CD14-positive monocyte (primary cell): ENCODE measurements around the gene BSN. TPM values are rescaled to one million over a fixed set of nuclear protein-coding genes. Genes with fewer than 3 reads are reported as not detected.

Experiments
- DNase-seq, 3 donors: peaks; one replicate each; pipeline ENCODE4 v3.0.0-alpha.2; 2011 to 2022
- H2AFZ ChIP-seq: 2 replicates; pipeline ENCODE4 v1.6.0; 2012; ENCODE audit warnings: mild to moderate bottlenecking, low read depth, low read length, inconsistent platforms; ENCODE audit not compliant: insufficient read depth, poor library complexity, severe bottlenecking
- H3K27ac ChIP-seq, 2 donors: 1 replicate in 1 of 2; 2 replicates in 1 of 2; pipeline ENCODE4 v1.5.1; 2012 to 2013; ENCODE audit warnings: low read length in 2 of 2, control low read depth in 1 of 2, inconsistent platforms in 1 of 2, low read depth in 1 of 2, mild to moderate bottlenecking in 1 of 2
- H3K27me3 ChIP-seq, 2 donors: one replicate each; pipeline versions ENCODE4 v1.6.0 to v1.6.1; 2011 to 2013; ENCODE audit warnings: low read length in 2 of 2; ENCODE audit not compliant: control insufficient read depth in 2 of 2, insufficient read depth in 2 of 2
- H3K36me3 ChIP-seq, 2 donors: replicated peaks in 1 of 2; 1 replicate in 1 of 2; 2 replicates in 1 of 2; pipeline versions ENCODE4 v1.5.1 to v1.6.1; 2012 to 2013; ENCODE audit warnings: low read length in 2 of 2, control low read depth in 1 of 2, inconsistent platforms in 1 of 2, mild to moderate bottlenecking in 1 of 2; ENCODE audit not compliant: insufficient read depth in 2 of 2, control insufficient read depth in 1 of 2
- H3K4me1 ChIP-seq, 2 donors: 1 replicate in 1 of 2; 2 replicates in 1 of 2; pipeline versions ENCODE4 v1.5.1 to v1.6.1; 2012 to 2013; ENCODE audit warnings: low read length in 2 of 2, control low read depth in 1 of 2, inconsistent platforms in 1 of 2, mild to moderate bottlenecking in 1 of 2, moderate library complexity in 1 of 2; ENCODE audit not compliant: insufficient read depth in 2 of 2, control insufficient read depth in 1 of 2
- H3K4me2 ChIP-seq: replicated peaks from 2 replicates; pipeline ENCODE3; 2012; ENCODE audit warnings: low read length, moderate library complexity, mild to moderate bottlenecking; ENCODE audit not compliant: poor library complexity, severe bottlenecking; ENCODE audit errors: extremely low read depth
- H3K4me3 ChIP-seq, 3 experiments: fragments of 200-600 bp in 1 of 3; sonication (generic) in 1 of 3; replicated peaks in 1 of 3; 1 replicate in 2 of 3; 2 replicates in 1 of 3; pipeline ENCODE4 v1.5.1; 2011 to 2013; ENCODE audit warnings: low read length in 3 of 3, mild to moderate bottlenecking in 3 of 3, control low read depth in 2 of 3, low read depth in 2 of 3, inconsistent platforms in 1 of 3, moderate library complexity in 1 of 3
- H3K79me2 ChIP-seq: 2 replicates; pipeline ENCODE4 v1.6.0; 2012; ENCODE audit warnings: mild to moderate bottlenecking, control low read depth, inconsistent platforms, low read length, moderate library complexity; ENCODE audit not compliant: insufficient read depth
- H3K9ac ChIP-seq: 2 replicates; pipeline ENCODE4 v1.6.0; 2017; ENCODE audit warnings: low read length, mild to moderate bottlenecking; ENCODE audit not compliant: insufficient read depth, poor library complexity, severe bottlenecking
- H3K9me3 ChIP-seq, 2 donors: replicated peaks in 1 of 2; 1 replicate in 1 of 2; 2 replicates in 1 of 2; pipeline versions ENCODE4 v1.5.1 to v1.6.1; 2012 to 2013; ENCODE audit warnings: low read length in 2 of 2, control low read depth in 1 of 2; ENCODE audit not compliant: control insufficient read depth in 1 of 2, insufficient read depth in 1 of 2
- H4K20me1 ChIP-seq: 2 replicates; pipeline ENCODE4 v1.6.0; 2012; ENCODE audit warnings: mild to moderate bottlenecking, low read length, control low read depth, moderate library complexity; ENCODE audit not compliant: insufficient read depth
- H3K27ac Mint-ChIP-seq, 7 donors: one replicate each; pipeline ENCODE4 v1.8.0; 2020; ENCODE audit warnings: mild to moderate bottlenecking in 7 of 7, mixed read lengths in 7 of 7, moderate library complexity in 6 of 7, inconsistent platforms in 2 of 7
- H3K27me3 Mint-ChIP-seq, 3 donors: one replicate each; pipeline ENCODE4 v1.8.0; 2021 to 2022; ENCODE audit warnings: low read depth in 3 of 3, mild to moderate bottlenecking in 3 of 3, mixed read lengths in 3 of 3, moderate library complexity in 3 of 3, inconsistent platforms in 1 of 3
- H3K36me3 Mint-ChIP-seq, 2 donors: one replicate each; pipeline ENCODE4 v1.8.0; 2020; ENCODE audit warnings: mixed read lengths in 2 of 2, inconsistent platforms in 1 of 2, mild to moderate bottlenecking in 1 of 2
- H3K4me1 Mint-ChIP-seq: one replicate; pipeline ENCODE4 v1.8.0; 2020; ENCODE audit warnings: mild to moderate bottlenecking, mixed read lengths
- H3K4me3 Mint-ChIP-seq, 2 donors: one replicate each; pipeline ENCODE4 v1.8.0; 2020; ENCODE audit warnings: mild to moderate bottlenecking in 2 of 2, mixed read lengths in 2 of 2, moderate library complexity in 1 of 2
- H3K9me3 Mint-ChIP-seq, 7 donors: one replicate each; pipeline ENCODE4 v1.8.0; 2020 to 2022; ENCODE audit warnings: mixed read lengths in 7 of 7, mild to moderate bottlenecking in 6 of 7, moderate library complexity in 6 of 7, inconsistent platforms in 2 of 7
- CTCF ChIP-seq: fragments of 200-600 bp; IDR thresholded peaks from one replicate; pipeline ENCODE4 v1.8.0; 2022; ENCODE audit warnings: antibody characterized with exemption, mild to moderate bottlenecking
- WGBS: methylation state at CpG from one replicate; pipeline ENCODE4 v1.1.5; 2013; ENCODE audit warnings: missing lambda C conversion rate; ENCODE audit not compliant: insufficient coverage; 5-methylcytosine and 5-hydroxymethylcytosine counted together
- intact Hi-C, 2 donors: fragments of 100-400 bp; cut with micrococcal nuclease; formaldehyde crosslinking; loops; one replicate each; pipeline versions ENCODE4 v1.15.0 to v1.15.1; 2023
- polyA plus RNA-seq, 3 donors: library from polyadenylated mRNA; depleted of rRNA in 1 of 3; unstranded in 2 of 3; stranded (reverse) in 1 of 3; fragments of 300-500 nt in 2 of 3; fragments of >200 nt in 1 of 3; fragmentation: Illumina TruSeq in 2 of 3; gene quantifications; 1 replicate in 2 of 3; 2 replicates in 1 of 3; pipeline ENCODE4 v1.2.3, GENCODE V29; 2012 to 2021

BSN gene
- polyA plus RNA-seq, 3 donors = not detected

- DNase-seq = no peak
- no peak overlapping the region for H3K4me3 ChIP-seq
- Mint-ChIP-seq H3K4me1 (no peaks in the 10 kb centered on the region), H3K27ac (no peak overlapping the region), H3K27me3 (peaks cover 0 to 2% (median 0%) of the 10 kb centered on the region in 3 donors), H3K4me3 (no peak overlapping the region), H3K36me3 (peaks cover 49 to 79% of the 10 kb centered on the region in 2 donors), H3K9me3 (no peaks in the 10 kb centered on the region)
- peaks cover 69 to 81% of the 10 kb centered on the region in 2 donors for H3K36me3 ChIP-seq
- no peaks in the 10 kb centered on the region for H3K4me1 ChIP-seq
- no peak overlapping the region for H3K9ac ChIP-seq
- H4K20me1 ChIP-seq = peaks cover 13% of the 10 kb centered on the region
- no peak for TF ChIP-seq CTCF
- no peaks in the 10 kb centered on the region for H3K9me3 ChIP-seq
- no peaks in the 10 kb centered on the region for H3K27me3 ChIP-seq
- intact Hi-C loops = no loop called here
- H3K4me2 ChIP-seq = no peak overlapping the region
- H3K27ac ChIP-seq = no peak overlapping the region
- H3K79me2 ChIP-seq = peaks cover 2% of the 10 kb centered on the region
- H2AFZ ChIP-seq = no peak overlapping the region
- WGBS = 95% methylated on average over 6 of the region's 16 CpGs
Measured at GRCh38 chr3:49699281-49699979, 145.2 kb downstream of the BSN start.

GRCh38 chr3:49700014-49700413 lies 145.7 kb downstream of the BSN start:
- Histone ChIP-seq H4K20me1 (peaks cover 7% of the 10 kb centered on the region), H3K79me2 (no peaks in the 10 kb centered on the region), H3K36me3 (peaks cover 70 to 83% of the 10 kb centered on the region in 2 donors), H3K27me3 (no peaks in the 10 kb centered on the region), H3K4me2 (no peak overlapping the region), H3K4me3 (no peak overlapping the region), H3K9me3 (no peaks in the 10 kb centered on the region), H3K4me1 (no peaks in the 10 kb centered on the region), H3K27ac (no peak overlapping the region), H2AFZ (no peak overlapping the region), H3K9ac (no peak overlapping the region)
- intact Hi-C loops = loop anchor here (5.0 kb wide), 1 partner anchor 137 kb away; no protein-coding TSS in a partner anchor
- Mint-ChIP-seq H3K36me3 (peaks cover 51 to 82% of the 10 kb centered on the region in 2 donors), H3K9me3 (no peaks in the 10 kb centered on the region), H3K4me3 (no peak overlapping the region), H3K4me1 (no peaks in the 10 kb centered on the region), H3K27ac (peak overlapping the region in 1 of 7 donors; percentile 26), H3K27me3 (peaks cover 0 to 2% (median 0%) of the 10 kb centered on the region in 3 donors)
- TF ChIP-seq CTCF = no peak
- DNase-seq = no peak
- 94% methylated on average over 8 of the region's 8 CpGs for WGBS
